SK-N-SH treated with all-trans-retinoic acid at 6 μM for 48 hours (cell line): ENCODE measurements around the gene DET1.

Experiments
- ATAC-seq: fragments of 200-7000 bp; cut with Tn5 transposase; 3 replicates; pipeline ENCODE4 v1.9.1; 2020; ENCODE audit warnings: mild to moderate bottlenecking, moderate library complexity
- ARNTL ChIP-seq: fragments of 450-650 bp; formaldehyde crosslinking; IDR thresholded peaks from 2 replicates; pipeline ENCODE4 v1.5.0; 2020; ENCODE audit warnings: low read depth, mild to moderate bottlenecking, moderate library complexity, borderline replicate concordance
- BACH2 ChIP-seq: fragments of 250-450 bp; sonication (Bioruptor Pico); IDR thresholded peaks from 2 replicates; pipeline ENCODE4 v1.9.0; 2021; ENCODE audit warnings: mild to moderate bottlenecking, borderline replicate concordance
- CSDC2 ChIP-seq: fragments of 250-450 bp; sonication (Bioruptor Pico); IDR thresholded peaks from 2 replicates; pipeline ENCODE4 v1.5.0; 2020; ENCODE audit warnings: mild to moderate bottlenecking, moderate library complexity
- ESRRG ChIP-seq: fragments of 250-450 bp; sonication (Bioruptor Pico); IDR thresholded peaks from 2 replicates; pipeline ENCODE4 v1.6.1; 2021; ENCODE audit warnings: mild to moderate bottlenecking
- GLIS3 ChIP-seq: fragments of 250-450 bp; sonication (Bioruptor Pico); IDR thresholded peaks from 2 replicates; pipeline ENCODE4 v1.5.0; 2020; ENCODE audit warnings: mild to moderate bottlenecking, moderate library complexity
- ISL1 ChIP-seq: fragments of 250-450 bp; sonication (Bioruptor Pico); IDR thresholded peaks from 2 replicates; pipeline ENCODE4 v2.1.2; 2022; ENCODE audit warnings: mild to moderate bottlenecking, moderate library complexity
- OSR1 ChIP-seq: fragments of 250-450 bp; sonication (Bioruptor Pico); IDR thresholded peaks from 2 replicates; pipeline ENCODE4 v1.8.0; 2022; ENCODE audit warnings: moderate library complexity, mild to moderate bottlenecking, inconsistent platforms
- PATZ1 ChIP-seq: fragments of 250-450 bp; sonication (Bioruptor Pico); IDR thresholded peaks from 2 replicates; pipeline ENCODE4 v1.8.0; 2020; ENCODE audit warnings: mild to moderate bottlenecking, moderate library complexity, borderline replicate concordance
- PPARA ChIP-seq: fragments of 250-450 bp; sonication (Bioruptor Pico); IDR thresholded peaks from 2 replicates; pipeline ENCODE4 v1.5.0; 2020; ENCODE audit warnings: mild to moderate bottlenecking, borderline replicate concordance
- RARB ChIP-seq: fragments of 250-450 bp; sonication (Bioruptor Pico); IDR thresholded peaks from 2 replicates; pipeline ENCODE4 v1.8.0; 2021; ENCODE audit warnings: mild to moderate bottlenecking, moderate library complexity
- SNAI2 ChIP-seq: fragments of 250-450 bp; sonication (Bioruptor Pico); IDR thresholded peaks from 2 replicates; pipeline ENCODE4 v1.5.0; 2020; ENCODE audit warnings: mild to moderate bottlenecking, moderate library complexity
- TCF4 ChIP-seq: fragments of 250-450 bp; sonication (Bioruptor Pico); IDR thresholded peaks from 2 replicates; pipeline ENCODE4 v1.8.0; 2021; ENCODE audit warnings: mild to moderate bottlenecking, moderate library complexity, borderline replicate concordance
- TOX ChIP-seq: fragments of 250-450 bp; sonication (Bioruptor Pico); IDR thresholded peaks from 2 replicates; pipeline ENCODE4 v1.8.0; 2021; ENCODE audit warnings: mild to moderate bottlenecking, moderate library complexity, borderline replicate concordance
- ZC3H10 ChIP-seq: fragments of 250-450 bp; sonication (Bioruptor Pico); IDR thresholded peaks from 2 replicates; pipeline ENCODE4 v1.5.1; 2021; ENCODE audit warnings: mild to moderate bottlenecking, moderate library complexity
- ZFP3 ChIP-seq: fragments of 250-450 bp; sonication (Bioruptor Pico); IDR thresholded peaks from 2 replicates; pipeline ENCODE4 v1.5.0; 2020; ENCODE audit warnings: mild to moderate bottlenecking, moderate library complexity
- ZFP30 ChIP-seq: fragments of 450-650 bp; formaldehyde crosslinking; IDR thresholded peaks from 2 replicates; pipeline ENCODE4 v1.5.0; 2022; ENCODE audit warnings: mild to moderate bottlenecking, moderate library complexity
- ZNF565 ChIP-seq: fragments of 450-650 bp; formaldehyde crosslinking; conservative IDR thresholded peaks from 2 replicates; pipeline ENCODE4 v1.5.0; 2020; ENCODE audit warnings: low read depth, mild to moderate bottlenecking, moderate library complexity
- ZNF70 ChIP-seq: fragments of 450-650 bp; formaldehyde crosslinking; IDR thresholded peaks from 2 replicates; pipeline ENCODE4 v1.5.0; 2020; ENCODE audit warnings: mild to moderate bottlenecking, moderate library complexity
- ZNF8 ChIP-seq: fragments of 450-650 bp; formaldehyde crosslinking; IDR thresholded peaks from 2 replicates; pipeline ENCODE4 v1.5.0; 2020; ENCODE audit warnings: mild to moderate bottlenecking, moderate library complexity
- TF ChIP-seq, protein P1 (sequence below): fragments of 250-450 bp; sonication (Bioruptor Pico); IDR thresholded peaks from 2 replicates; pipeline ENCODE4 v1.5.1; 2020; ENCODE audit warnings: low read depth, mild to moderate bottlenecking, moderate library complexity
- TF ChIP-seq, protein P2 (sequence below): fragments of 250-450 bp; sonication (Bioruptor Pico); IDR thresholded peaks from 2 replicates; pipeline ENCODE4 v1.8.0; 2021; ENCODE audit warnings: low read depth, mild to moderate bottlenecking, moderate library complexity, borderline replicate concordance
- TF ChIP-seq, protein P3 (sequence below): fragments of 250-450 bp; sonication (Bioruptor Pico); IDR thresholded peaks from 2 replicates; pipeline ENCODE4 v1.5.0; 2020; ENCODE audit warnings: mild to moderate bottlenecking, moderate library complexity

DET1 gene

GRCh38 chr15:88538972-88539371 lies 7.5 kb downstream of the DET1 start:
- TF ChIP-seq TOX (no peak), ESRRG (no peak), ZNF565 (CRISPR knock-in tag) (no peak), CSDC2 (CRISPR knock-in tag) (no peak), GLIS3 (CRISPR knock-in tag) (no peak), ZFP3 (CRISPR knock-in tag) (no peak)
- no peak for ATAC-seq

- ATAC-seq: no peak
- no peak for TF ChIP-seq CSDC2 (CRISPR knock-in tag)
- no peak for TF ChIP-seq SNAI2
- no peak for TF ChIP-seq BACH2 (CRISPR knock-in tag)
- no peak for TF ChIP-seq TCF4
- TF ChIP-seq, protein P1, sequence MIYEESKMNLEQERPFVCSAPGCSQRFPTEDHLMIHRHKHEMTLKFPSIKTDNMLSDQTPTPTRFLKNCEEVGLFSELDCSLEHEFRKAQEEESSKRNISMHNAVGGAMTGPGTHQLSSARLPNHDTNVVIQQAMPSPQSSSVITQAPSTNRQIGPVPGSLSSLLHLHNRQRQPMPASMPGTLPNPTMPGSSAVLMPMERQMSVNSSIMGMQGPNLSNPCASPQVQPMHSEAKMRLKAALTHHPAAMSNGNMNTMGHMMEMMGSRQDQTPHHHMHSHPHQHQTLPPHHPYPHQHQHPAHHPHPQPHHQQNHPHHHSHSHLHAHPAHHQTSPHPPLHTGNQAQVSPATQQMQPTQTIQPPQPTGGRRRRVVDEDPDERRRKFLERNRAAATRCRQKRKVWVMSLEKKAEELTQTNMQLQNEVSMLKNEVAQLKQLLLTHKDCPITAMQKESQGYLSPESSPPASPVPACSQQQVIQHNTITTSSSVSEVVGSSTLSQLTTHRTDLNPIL: no peak
- TF ChIP-seq, protein P2, sequence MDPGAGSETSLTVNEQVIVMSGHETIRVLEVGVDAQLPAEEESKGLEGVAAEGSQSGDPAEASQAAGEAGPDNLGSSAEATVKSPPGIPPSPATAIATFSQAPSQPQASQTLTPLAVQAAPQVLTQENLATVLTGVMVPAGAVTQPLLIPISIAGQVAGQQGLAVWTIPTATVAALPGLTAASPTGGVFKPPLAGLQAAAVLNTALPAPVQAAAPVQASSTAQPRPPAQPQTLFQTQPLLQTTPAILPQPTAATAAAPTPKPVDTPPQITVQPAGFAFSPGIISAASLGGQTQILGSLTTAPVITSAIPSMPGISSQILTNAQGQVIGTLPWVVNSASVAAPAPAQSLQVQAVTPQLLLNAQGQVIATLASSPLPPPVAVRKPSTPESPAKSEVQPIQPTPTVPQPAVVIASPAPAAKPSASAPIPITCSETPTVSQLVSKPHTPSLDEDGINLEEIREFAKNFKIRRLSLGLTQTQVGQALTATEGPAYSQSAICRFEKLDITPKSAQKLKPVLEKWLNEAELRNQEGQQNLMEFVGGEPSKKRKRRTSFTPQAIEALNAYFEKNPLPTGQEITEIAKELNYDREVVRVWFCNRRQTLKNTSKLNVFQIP (CRISPR knock-in tag): no peak
- no peak for TF ChIP-seq GLIS3 (CRISPR knock-in tag)
- TF ChIP-seq, protein P3, sequence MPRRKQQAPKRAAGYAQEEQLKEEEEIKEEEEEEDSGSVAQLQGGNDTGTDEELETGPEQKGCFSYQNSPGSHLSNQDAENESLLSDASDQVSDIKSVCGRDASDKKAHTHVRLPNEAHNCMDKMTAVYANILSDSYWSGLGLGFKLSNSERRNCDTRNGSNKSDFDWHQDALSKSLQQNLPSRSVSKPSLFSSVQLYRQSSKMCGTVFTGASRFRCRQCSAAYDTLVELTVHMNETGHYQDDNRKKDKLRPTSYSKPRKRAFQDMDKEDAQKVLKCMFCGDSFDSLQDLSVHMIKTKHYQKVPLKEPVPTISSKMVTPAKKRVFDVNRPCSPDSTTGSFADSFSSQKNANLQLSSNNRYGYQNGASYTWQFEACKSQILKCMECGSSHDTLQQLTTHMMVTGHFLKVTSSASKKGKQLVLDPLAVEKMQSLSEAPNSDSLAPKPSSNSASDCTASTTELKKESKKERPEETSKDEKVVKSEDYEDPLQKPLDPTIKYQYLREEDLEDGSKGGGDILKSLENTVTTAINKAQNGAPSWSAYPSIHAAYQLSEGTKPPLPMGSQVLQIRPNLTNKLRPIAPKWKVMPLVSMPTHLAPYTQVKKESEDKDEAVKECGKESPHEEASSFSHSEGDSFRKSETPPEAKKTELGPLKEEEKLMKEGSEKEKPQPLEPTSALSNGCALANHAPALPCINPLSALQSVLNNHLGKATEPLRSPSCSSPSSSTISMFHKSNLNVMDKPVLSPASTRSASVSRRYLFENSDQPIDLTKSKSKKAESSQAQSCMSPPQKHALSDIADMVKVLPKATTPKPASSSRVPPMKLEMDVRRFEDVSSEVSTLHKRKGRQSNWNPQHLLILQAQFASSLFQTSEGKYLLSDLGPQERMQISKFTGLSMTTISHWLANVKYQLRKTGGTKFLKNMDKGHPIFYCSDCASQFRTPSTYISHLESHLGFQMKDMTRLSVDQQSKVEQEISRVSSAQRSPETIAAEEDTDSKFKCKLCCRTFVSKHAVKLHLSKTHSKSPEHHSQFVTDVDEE (CRISPR knock-in tag): no peak
- no peak for TF ChIP-seq ISL1 (CRISPR knock-in tag)
- no peak for TF ChIP-seq ZFP30 (CRISPR knock-in tag)
- TF ChIP-seq RARB (CRISPR knock-in tag): no peak
- TF ChIP-seq, all 23 proteins: peak for 0
Measured at GRCh38 chr15:88537591-88538317, 8.7 kb downstream of the DET1 start.

GRCh38 chr15:88535607-88536313 lies 10.7 kb downstream of the DET1 start:
- ATAC-seq: no peak
- TF ChIP-seq ISL1 (CRISPR knock-in tag) (no peak), OSR1 (CRISPR knock-in tag) (no peak), ZNF565 (CRISPR knock-in tag) (no peak), SNAI2 (no peak)

DNA sequence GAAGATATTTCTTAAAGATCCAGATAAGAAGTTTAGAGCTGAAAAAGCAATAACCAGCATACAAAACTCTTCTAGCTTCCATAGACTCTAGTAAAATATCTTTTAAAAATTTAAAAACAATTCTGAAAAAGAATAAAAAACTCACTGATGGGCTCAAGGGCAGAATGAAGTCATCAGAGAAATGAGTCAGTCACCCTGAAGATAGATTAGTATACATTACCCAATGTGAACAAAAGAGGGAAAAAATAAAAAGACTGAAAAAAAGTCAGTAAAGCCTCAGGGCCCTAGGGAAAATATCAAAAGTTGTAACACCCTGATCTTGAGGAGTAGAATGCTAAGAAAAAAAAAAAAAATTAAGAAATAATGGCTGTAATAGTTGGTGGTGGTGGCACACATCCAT lies 11.4 kb downstream of the DET1 start:
- no peak for ATAC-seq
- no peak for TF ChIP-seq ZNF70 (CRISPR knock-in tag)
- TF ChIP-seq ARNTL (CRISPR knock-in tag): no peak
- TF ChIP-seq ZC3H10 (CRISPR knock-in tag): no peak
- no peak for TF ChIP-seq ZFP30 (CRISPR knock-in tag)
- no peak for TF ChIP-seq TOX
- no peak for TF ChIP-seq TCF4
- TF ChIP-seq ESRRG: no peak
- TF ChIP-seq OSR1 (CRISPR knock-in tag): no peak
- TF ChIP-seq ZNF565 (CRISPR knock-in tag): no peak
- TF ChIP-seq, protein P1: no peak
- TF ChIP-seq ISL1 (CRISPR knock-in tag): no peak
- TF ChIP-seq PPARA: no peak
- no peak for TF ChIP-seq CSDC2 (CRISPR knock-in tag)
- no peak for TF ChIP-seq PATZ1 (CRISPR knock-in tag)
- TF ChIP-seq ZNF8 (CRISPR knock-in tag): no peak
- no peak for TF ChIP-seq RARB (CRISPR knock-in tag)
- TF ChIP-seq, all 23 proteins: peak for 0
